GM21529 (cell line): ENCODE data around the gene OGT.
"Not testable (repeated sequence)": the region's sequence is repeated elsewhere in the genome, so short reads cannot be mapped to it uniquely, and the experiment has no call there.

Source experiments
- ATAC-seq: cut with Tn5 transposase; IDR thresholded peaks from one replicate; pipeline ENCODE4 v1.9.1; 2021; ENCODE audit not compliant: unreplicated experiment

The OGT gene

GRCh38 chrX:71579990-71580380, 47.1 kb downstream of the OGT start:
- no peak for ATAC-seq

GRCh38 chrX:71581210-71581609, 48.3 kb downstream of the OGT start:
- no peak for ATAC-seq

- ATAC-seq = no peak
These were observed 54.0 kb downstream of the OGT start for GRCh38 chrX:71586929-71587328.

- not testable (repeated sequence) for ATAC-seq
These were observed 60.3 kb downstream of the OGT start for GRCh38 chrX:71593210-71593609.

GRCh38 chrX:71599965-71600364, 67.1 kb downstream of the OGT start:
- ATAC-seq = no peak

- no peak for ATAC-seq
These were observed 70.7 kb downstream of the OGT start for GRCh38 chrX:71603618-71604017.

GRCh38 chrX:71604141-71604540, 71.2 kb downstream of the OGT start:
- no peak for ATAC-seq

GRCh38 chrX:71604796-71605568, 72.1 kb downstream of the OGT start:
- ATAC-seq = no peak

- ATAC-seq = no peak
These were observed 73.8 kb downstream of the OGT start for GRCh38 chrX:71606536-71607216.

GRCh38 chrX:71607488-71607887, 74.6 kb downstream of the OGT start:
- no peak for ATAC-seq

- ATAC-seq = no peak
These were observed 76.3 kb downstream of the OGT start for GRCh38 chrX:71609095-71609750.

- not testable (repeated sequence) for ATAC-seq
These were observed 78.8 kb downstream of the OGT start for GRCh38 chrX:71611736-71612135.

GRCh38 chrX:71612256-71612655, 79.4 kb downstream of the OGT start:
- ATAC-seq = no peak

- no peak for ATAC-seq
These were observed 82.2 kb downstream of the OGT start for GRCh38 chrX:71615056-71615455.

GRCh38 chrX:71615954-71616353, 83.0 kb downstream of the OGT start:
- ATAC-seq = no peak

GRCh38 chrX:71616672-71617529, 84.0 kb downstream of the OGT start:
- no peak for ATAC-seq

GRCh38 chrX:71617742-71618141, 84.8 kb downstream of the OGT start:
- ATAC-seq = no peak

GRCh38 chrX:71618303-71618721, 85.4 kb downstream of the OGT start, which contains the start of gene CXCR3:
CXCR3 (minus strand) TSS chrX:71618511; CDS start chrX:71618449, 62 bp downstream.
- ATAC-seq = peak; percentile 61

- ATAC-seq = no peak
These were observed 85.9 kb downstream of the OGT start for GRCh38 chrX:71618787-71619186.

- ATAC-seq = no peak
These were observed 86.3 kb downstream of the OGT start for GRCh38 chrX:71619193-71619592.

- no peak for ATAC-seq
These were observed 87.1 kb downstream of the OGT start for GRCh38 chrX:71619986-71620385.
